ENCODE results near the gene PARD6A. TPM values are rescaled to one million over a fixed set of nuclear protein-coding genes. Genes with fewer than 3 reads are reported as not detected.
"Not testable (repeated sequence)": the region's sequence is repeated elsewhere in the genome, so short reads cannot be mapped to it uniquely, and the experiment has no call there.

The PARD6A gene
- polyA plus RNA-seq, 1 donor (not counting 4 experiments of a cell fraction or from before 2014, with no cell fraction given) = 0.20 TPM

- H4K20me1 ChIP-seq (ENCODE audit: control insufficient read depth, extremely low read depth, insufficient read depth, low read length) = no peaks in the 10 kb centered on the region
- no peaks in the 10 kb centered on the region for H3K27me3 ChIP-seq (ENCODE audit: control insufficient read depth, extremely low read depth, insufficient read depth, low read length)
- H3K4me2 ChIP-seq (ENCODE audit: control insufficient read depth, extremely low read depth, insufficient read depth, low read depth, low read length) = no peak overlapping the region
- peaks cover 4 to 8% of the 10 kb centered on the region in 2 experiments for H3K36me3 ChIP-seq (ENCODE audit: control insufficient read depth in 2 of 2, extremely low read depth in 1 of 2, insufficient read depth in 2 of 2, low read length in 2 of 2)
- FAIRE-seq (no peak), DNase-seq (ENCODE audit: low read depth, low spot score) (no peak)
- no peak overlapping the region for H3K9ac ChIP-seq (ENCODE audit: control insufficient read depth, extremely low read depth, insufficient read depth, low read length)
- TF ChIP-seq CTCF (optimal IDR thresholded peaks at IDR 0.05 in 1 of 3, IDR thresholded peaks at IDR 0.05 in 1 of 3, conservative IDR thresholded peaks at IDR 0.05 in 1 of 3; ENCODE audit: extremely low read depth in 1 of 3, insufficient read depth in 2 of 3, low read length in 3 of 3) = no peak
- TF ChIP-seq EZH2 (IDR thresholded peaks at IDR 0.05; ENCODE audit: low read length) = no peak
- H3K4me1 ChIP-seq (ENCODE audit: control insufficient read depth, extremely low read depth, insufficient read depth, low read length) = peaks cover 9% of the 10 kb centered on the region
- dilution Hi-C loops (cut with MboI; ENCODE audit: extremely low pct_ligation_motif_present, low sequenced_read_pairs) = no loop called here
- H3K27ac ChIP-seq (ENCODE audit: control insufficient read depth, insufficient read depth, low read length) = no peak overlapping the region
- H3K79me2 ChIP-seq (ENCODE audit: control insufficient read depth, insufficient read depth, low read length) = peaks cover 4% of the 10 kb centered on the region
- no peaks in the 10 kb centered on the region for H3K9me1 ChIP-seq (ENCODE audit: control insufficient read depth, extremely low read depth, insufficient read depth, low read length)
- no peak overlapping the region for H3K4me3 ChIP-seq (ENCODE audit: control insufficient read depth in 2 of 3, extremely low read depth in 1 of 3, insufficient read depth in 2 of 3, low read depth in 1 of 3, low read length in 3 of 3)
- H3K9me3 ChIP-seq (ENCODE audit: control insufficient read depth, low read depth, low read length) = no peaks in the 10 kb centered on the region
- H2AFZ ChIP-seq (ENCODE audit: control insufficient read depth, low read length) = no peak overlapping the region
These were observed 23.0 kb downstream of the PARD6A start for GRCh38 chr16:67683767-67684166.

- FAIRE-seq (no peak), DNase-seq (ENCODE audit: low read depth, low spot score) (no peak)
- peaks cover 4% of the 10 kb centered on the region for H3K79me2 ChIP-seq (ENCODE audit: control insufficient read depth, insufficient read depth, low read length)
- H3K27ac ChIP-seq (ENCODE audit: control insufficient read depth, insufficient read depth, low read length) = no peak overlapping the region
- H2AFZ ChIP-seq (ENCODE audit: control insufficient read depth, low read length) = no peak overlapping the region
- TF ChIP-seq CTCF (optimal IDR thresholded peaks at IDR 0.05 in 1 of 3, IDR thresholded peaks at IDR 0.05 in 1 of 3, conservative IDR thresholded peaks at IDR 0.05 in 1 of 3; ENCODE audit: extremely low read depth in 1 of 3, insufficient read depth in 2 of 3, low read length in 3 of 3) (no peak), EZH2 (IDR thresholded peaks at IDR 0.05; ENCODE audit: low read length) (no peak)
- H3K9ac ChIP-seq (ENCODE audit: control insufficient read depth, extremely low read depth, insufficient read depth, low read length) = no peak overlapping the region
- H4K20me1 ChIP-seq (ENCODE audit: control insufficient read depth, extremely low read depth, insufficient read depth, low read length) = no peaks in the 10 kb centered on the region
- no peak overlapping the region for H3K4me3 ChIP-seq (ENCODE audit: control insufficient read depth in 2 of 3, extremely low read depth in 1 of 3, insufficient read depth in 2 of 3, low read depth in 1 of 3, low read length in 3 of 3)
- peaks cover 4 to 6% of the 10 kb centered on the region in 2 experiments for H3K36me3 ChIP-seq (ENCODE audit: control insufficient read depth in 2 of 2, extremely low read depth in 1 of 2, insufficient read depth in 2 of 2, low read length in 2 of 2)
- peaks cover 9% of the 10 kb centered on the region for H3K4me1 ChIP-seq (ENCODE audit: control insufficient read depth, extremely low read depth, insufficient read depth, low read length)
- dilution Hi-C loops (cut with MboI; ENCODE audit: extremely low pct_ligation_motif_present, low sequenced_read_pairs) = no loop called here
- no peaks in the 10 kb centered on the region for H3K9me1 ChIP-seq (ENCODE audit: control insufficient read depth, extremely low read depth, insufficient read depth, low read length)
- no peaks in the 10 kb centered on the region for H3K27me3 ChIP-seq (ENCODE audit: control insufficient read depth, extremely low read depth, insufficient read depth, low read length)
- H3K4me2 ChIP-seq (ENCODE audit: control insufficient read depth, extremely low read depth, insufficient read depth, low read depth, low read length) = no peak overlapping the region
- no peaks in the 10 kb centered on the region for H3K9me3 ChIP-seq (ENCODE audit: control insufficient read depth, low read depth, low read length)
These were observed 24.8 kb downstream of the PARD6A start for GRCh38 chr16:67685388-67686112.

GRCh38 chr16:67693517-67694285 is 32.9 kb downstream of the PARD6A start:
- Histone ChIP-seq H3K4me1 (ENCODE audit: control insufficient read depth, extremely low read depth, insufficient read depth, low read length) (peaks cover 10% of the 10 kb centered on the region), H3K79me2 (ENCODE audit: control insufficient read depth, insufficient read depth, low read length) (peaks cover 22% of the 10 kb centered on the region)
- H2AFZ ChIP-seq (ENCODE audit: control insufficient read depth, low read length); H4K20me1 ChIP-seq (ENCODE audit: control insufficient read depth, extremely low read depth, insufficient read depth, low read length); H3K9me3 ChIP-seq (ENCODE audit: control insufficient read depth, low read depth, low read length); H3K4me2 ChIP-seq (ENCODE audit: control insufficient read depth, extremely low read depth, insufficient read depth, low read depth, low read length); H3K27ac ChIP-seq (ENCODE audit: control insufficient read depth, insufficient read depth, low read length); H3K9ac ChIP-seq (ENCODE audit: control insufficient read depth, extremely low read depth, insufficient read depth, low read length); dilution Hi-C loops (cut with MboI; ENCODE audit: extremely low pct_ligation_motif_present, low sequenced_read_pairs); H3K4me3 ChIP-seq (ENCODE audit: control insufficient read depth in 2 of 3, extremely low read depth in 1 of 3, insufficient read depth in 2 of 3, low read depth in 1 of 3, low read length in 3 of 3); H3K9me1 ChIP-seq (ENCODE audit: control insufficient read depth, extremely low read depth, insufficient read depth, low read length); H3K27me3 ChIP-seq (ENCODE audit: control insufficient read depth, extremely low read depth, insufficient read depth, low read length); DNase-seq (ENCODE audit: low read depth, low spot score); FAIRE-seq; H3K36me3 ChIP-seq (ENCODE audit: control insufficient read depth in 2 of 2, extremely low read depth in 1 of 2, insufficient read depth in 2 of 2, low read length in 2 of 2): not testable (repeated sequence)

Data from keratinocyte (primary cell).